Cardiac fibroblast (primary cell): ENCODE measurements around the gene CDK19.

Experiments used
- DNase-seq, 2 donors: peaks; one replicate each; pipeline versions ENCODE4 v3.0.0 to v3.0.0-alpha.2; 2010; ENCODE audit warnings: low read depth in 2 of 2
- H3K4me3 ChIP-seq, 2 donors: replicated peaks in 1 of 2; 1 replicate in 1 of 2; 2 replicates in 1 of 2; pipeline ENCODE4 v1.5.1; 2011; ENCODE audit warnings: low read depth in 2 of 2, low read length in 2 of 2, mild to moderate bottlenecking in 2 of 2, moderate library complexity in 1 of 2
- CTCF ChIP-seq: IDR thresholded peaks from one replicate; pipeline ENCODE4 v1.5.1; 2011; ENCODE audit warnings: low read depth, mild to moderate bottlenecking, low read length, inconsistent platforms

The CDK19 gene

GRCh38 chr6:110781522-110782214, 33.6 kb downstream of the CDK19 start:
- H3K4me3 ChIP-seq: no peak overlapping the region
- no peak for DNase-seq
- TF ChIP-seq CTCF: no peak

- no peak for TF ChIP-seq CTCF
- no peak overlapping the region for H3K4me3 ChIP-seq
These were observed 36.9 kb downstream of the CDK19 start for GRCh38 chr6:110778333-110778732.

DNA sequence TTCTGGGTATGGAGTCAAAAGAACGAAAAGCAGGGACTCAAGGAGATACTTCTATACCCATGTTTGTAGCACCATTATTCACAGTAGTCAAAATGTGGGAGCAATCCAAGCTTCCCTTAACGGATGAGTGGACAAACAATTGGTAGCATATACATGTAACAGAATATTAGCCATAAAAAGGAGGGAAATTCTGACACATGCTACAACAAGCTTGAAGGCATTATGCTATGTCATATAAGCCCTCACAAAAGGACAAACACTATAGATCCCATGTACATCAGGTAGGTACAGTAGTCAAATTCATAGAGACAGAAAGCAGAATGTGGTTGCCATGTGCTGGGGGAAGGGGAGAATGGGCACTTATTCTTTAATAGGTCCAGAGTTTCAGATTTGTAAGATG, 37.6 kb downstream of the CDK19 start:
- DNase-seq: no peak
- H3K4me3 ChIP-seq: no peak overlapping the region
- no peak for TF ChIP-seq CTCF

More at GRCh38 chr6:110778333-110778732, 36.9 kb downstream of the CDK19 start:
- DNase-seq: no peak

DNA sequence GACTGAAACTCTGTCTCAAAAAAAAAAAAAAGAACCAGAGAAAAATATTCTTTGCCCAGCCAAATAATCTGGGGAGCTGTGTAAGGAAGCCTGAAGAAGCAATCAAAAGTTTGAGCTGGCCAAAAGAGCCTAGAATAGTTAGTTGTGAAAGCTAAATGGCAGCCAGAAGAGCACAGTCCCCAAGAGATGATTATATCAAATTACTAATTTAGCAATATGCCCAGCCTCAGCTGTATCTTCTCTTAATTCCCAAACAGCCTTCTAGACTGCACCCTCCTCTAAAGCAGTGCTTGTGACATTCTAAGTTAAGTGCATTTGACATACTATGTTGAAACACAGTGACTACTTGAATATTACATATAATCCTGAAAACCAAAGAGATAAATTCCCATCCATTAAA, 38.9 kb downstream of the CDK19 start:
- no peak overlapping the region for H3K4me3 ChIP-seq
- TF ChIP-seq CTCF: no peak
- no peak for DNase-seq

DNA sequence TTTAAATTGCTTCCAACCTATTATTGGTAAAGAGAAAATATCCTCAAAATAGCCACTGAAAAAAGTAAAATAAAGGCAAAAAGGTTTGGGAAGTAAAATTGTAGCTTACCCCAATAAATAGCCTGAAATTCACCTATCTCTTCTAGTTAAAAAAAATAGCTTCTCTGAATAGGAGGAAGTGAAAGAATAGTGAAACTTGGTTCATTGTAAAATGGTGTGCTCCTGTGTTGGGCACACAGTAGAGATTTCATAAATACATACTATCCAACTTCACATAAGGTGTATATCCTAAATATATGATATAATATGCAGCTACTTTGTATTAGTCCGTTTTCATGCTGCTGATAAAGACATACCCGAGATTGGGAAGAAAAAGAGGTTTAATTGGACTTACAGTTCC, 45.3 kb downstream of the CDK19 start:
- TF ChIP-seq CTCF: no peak
- no peak overlapping the region for H3K4me3 ChIP-seq
- no peak for DNase-seq

DNA sequence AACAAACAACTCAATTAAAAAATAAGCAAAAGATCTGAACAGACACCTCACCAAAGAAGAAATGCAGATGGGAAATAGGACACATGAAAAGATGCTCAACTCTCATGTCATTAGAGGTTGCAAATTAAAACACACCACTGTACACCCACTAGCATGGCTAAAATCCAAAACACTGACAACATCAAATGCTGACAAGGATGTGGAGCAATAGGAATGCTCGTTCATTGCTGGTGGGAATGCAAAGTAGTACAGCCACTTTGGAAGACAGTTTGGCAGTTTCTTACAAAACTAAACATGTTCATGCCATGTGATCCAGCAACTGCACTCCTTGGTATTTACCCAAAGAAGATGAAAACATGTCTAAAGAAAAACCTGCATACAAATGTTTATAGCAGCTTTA, 47.2 kb downstream of the CDK19 start:
- DNase-seq: no peak
- H3K4me3 ChIP-seq: no peak overlapping the region
- no peak for TF ChIP-seq CTCF

DNA sequence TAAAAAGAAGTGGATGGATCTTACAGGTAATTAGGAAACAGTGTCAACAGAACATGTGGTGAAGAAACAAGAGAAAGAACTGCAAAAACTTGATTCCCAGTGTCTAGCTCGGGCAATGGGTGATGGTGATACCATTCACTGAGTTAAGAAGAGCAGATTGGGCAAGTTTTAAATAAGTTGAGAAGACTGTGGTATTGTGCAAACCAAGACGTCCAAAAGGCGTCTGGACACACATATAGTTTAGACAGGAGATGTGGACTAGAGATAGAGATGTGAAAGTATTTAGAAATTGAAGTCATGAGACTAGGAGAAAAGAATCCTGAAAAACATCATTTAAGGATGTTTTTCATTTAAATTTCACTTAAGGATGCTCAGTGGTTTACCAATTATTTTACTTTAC, 53.9 kb downstream of the CDK19 start:
- H3K4me3 ChIP-seq: no peak overlapping the region
- DNase-seq: peak in 1 of 2 donors; percentile 24
- no peak for TF ChIP-seq CTCF
